Measurements from ENCODE around the gene CBLC. TPM values are rescaled to one million over a fixed set of nuclear protein-coding genes. Genes with fewer than 3 reads are reported as not detected.
A peak's percentile ranks its signal among the peaks of the same experiment; 100 is the strongest.
"Not testable (repeated sequence)": the region's sequence is repeated elsewhere in the genome, so short reads cannot be mapped to it uniquely, and the experiment has no call there.

Gene CBLC
- polyA plus RNA-seq, 1 experiment, result not detected

DNA sequence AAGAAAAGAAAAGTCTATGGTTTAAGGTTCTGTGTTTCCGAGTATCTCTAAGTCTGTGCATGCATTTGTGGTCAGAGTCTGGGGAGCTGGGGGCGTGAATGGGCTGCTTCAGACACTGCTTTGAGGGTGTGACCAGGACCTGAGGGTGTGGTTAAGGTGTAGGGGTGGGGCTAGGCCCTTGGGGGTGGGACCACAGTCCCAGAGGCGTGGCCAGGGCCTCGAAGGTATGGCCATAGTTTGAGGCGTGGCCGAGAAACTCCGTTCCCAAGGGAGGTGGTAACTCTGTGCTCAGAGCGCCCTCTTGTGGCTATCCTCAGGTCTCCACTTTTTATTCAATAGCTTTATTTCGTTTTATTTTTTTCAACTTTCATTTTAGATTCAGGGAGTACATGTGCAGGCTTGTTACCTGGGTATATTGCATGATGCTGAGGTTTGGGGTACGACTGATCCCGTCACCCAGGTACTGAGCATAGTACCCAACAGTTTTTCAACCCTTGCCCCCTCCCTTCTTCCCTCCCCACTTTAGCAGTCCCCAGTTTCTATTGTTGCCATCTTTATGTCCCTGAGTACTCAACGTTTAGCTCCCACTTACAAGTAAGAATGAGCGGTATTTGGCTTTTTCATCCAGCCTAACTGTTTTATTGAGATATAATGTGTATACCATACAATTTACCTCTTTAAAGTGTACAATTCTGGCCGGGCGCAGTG is 7.0 kb upstream of the CBLC start:
- Histone ChIP-seq H3K27ac (ENCODE audit: low read depth, low read length) (no peak overlapping the region), H3K4me3 (ENCODE audit: low read depth, low read length) (no peak overlapping the region), H3K9me3 (ENCODE audit: control insufficient read depth, insufficient read depth, low read length) (no peaks in the 10 kb centered on the region; the same call in 1 of the 2 replicates), H3K27me3 (ENCODE audit: control insufficient read depth, insufficient read depth, low read length) (no peaks in the 10 kb centered on the region)
- CTCF ChIA-PET, result interaction anchor here (0.5 to 6.4 kb wide), 43 partner anchors 9 to 199 kb away, joined by 3 to 294 read pairs (median 5); partner anchors contain the start of gene NECTIN2
- peak; percentile 84 for DNase-seq (ENCODE audit: low read depth, low spot score)
- TF ChIP-seq, protein P1, sequence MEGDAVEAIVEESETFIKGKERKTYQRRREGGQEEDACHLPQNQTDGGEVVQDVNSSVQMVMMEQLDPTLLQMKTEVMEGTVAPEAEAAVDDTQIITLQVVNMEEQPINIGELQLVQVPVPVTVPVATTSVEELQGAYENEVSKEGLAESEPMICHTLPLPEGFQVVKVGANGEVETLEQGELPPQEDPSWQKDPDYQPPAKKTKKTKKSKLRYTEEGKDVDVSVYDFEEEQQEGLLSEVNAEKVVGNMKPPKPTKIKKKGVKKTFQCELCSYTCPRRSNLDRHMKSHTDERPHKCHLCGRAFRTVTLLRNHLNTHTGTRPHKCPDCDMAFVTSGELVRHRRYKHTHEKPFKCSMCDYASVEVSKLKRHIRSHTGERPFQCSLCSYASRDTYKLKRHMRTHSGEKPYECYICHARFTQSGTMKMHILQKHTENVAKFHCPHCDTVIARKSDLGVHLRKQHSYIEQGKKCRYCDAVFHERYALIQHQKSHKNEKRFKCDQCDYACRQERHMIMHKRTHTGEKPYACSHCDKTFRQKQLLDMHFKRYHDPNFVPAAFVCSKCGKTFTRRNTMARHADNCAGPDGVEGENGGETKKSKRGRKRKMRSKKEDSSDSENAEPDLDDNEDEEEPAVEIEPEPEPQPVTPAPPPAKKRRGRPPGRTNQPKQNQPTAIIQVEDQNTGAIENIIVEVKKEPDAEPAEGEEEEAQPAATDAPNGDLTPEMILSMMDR (IDR thresholded peaks at IDR 0.05; ENCODE audit: low read depth, low read length), result peak; percentile 73
- POLR2A ChIA-PET, result interaction anchor here (0.5 to 1.2 kb wide), 7 partner anchors 36 to 200 kb away, joined by 3 to 9 read pairs (median 4); partner anchors contain the start of gene BCAM

DNA sequence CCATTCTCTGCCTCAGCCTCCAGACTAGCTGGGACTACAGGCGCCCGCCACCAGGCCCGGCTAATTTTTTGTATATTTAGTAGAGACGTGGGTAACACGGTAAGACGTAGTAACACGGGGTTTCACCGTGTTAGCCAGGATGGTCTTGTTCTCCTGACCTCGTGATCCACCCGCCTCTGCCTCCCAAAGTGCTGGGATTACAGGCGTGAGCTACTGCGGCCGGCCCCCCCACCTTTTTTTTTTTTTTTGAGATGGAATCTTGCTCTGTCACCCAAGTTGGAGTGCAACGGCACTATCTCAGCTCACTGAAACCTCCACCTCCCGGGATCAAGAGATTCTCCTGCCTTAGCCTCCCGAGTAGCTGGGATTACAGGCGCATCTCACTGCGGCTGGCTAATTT is 5.5 kb upstream of the CBLC start:
- not testable (repeated sequence) for DNase-seq (ENCODE audit: low read depth, low spot score); H3K9me3 ChIP-seq (ENCODE audit: control insufficient read depth, insufficient read depth, low read length); H3K27me3 ChIP-seq (ENCODE audit: control insufficient read depth, insufficient read depth, low read length); H3K4me3 ChIP-seq (ENCODE audit: low read depth, low read length); H3K27ac ChIP-seq (ENCODE audit: low read depth, low read length)
- CTCF ChIA-PET, result interaction anchor here (0.7 to 6.4 kb wide), 14 partner anchors 11 to 201 kb away, joined by 3 to 294 read pairs (median 14); partner anchors contain the start of gene NECTIN2
- POLR2A ChIA-PET, result interaction anchor here (0.7 kb wide), 1 partner anchor 48 kb away, joined by 4 read pairs; no protein-coding TSS in a partner anchor

DNA sequence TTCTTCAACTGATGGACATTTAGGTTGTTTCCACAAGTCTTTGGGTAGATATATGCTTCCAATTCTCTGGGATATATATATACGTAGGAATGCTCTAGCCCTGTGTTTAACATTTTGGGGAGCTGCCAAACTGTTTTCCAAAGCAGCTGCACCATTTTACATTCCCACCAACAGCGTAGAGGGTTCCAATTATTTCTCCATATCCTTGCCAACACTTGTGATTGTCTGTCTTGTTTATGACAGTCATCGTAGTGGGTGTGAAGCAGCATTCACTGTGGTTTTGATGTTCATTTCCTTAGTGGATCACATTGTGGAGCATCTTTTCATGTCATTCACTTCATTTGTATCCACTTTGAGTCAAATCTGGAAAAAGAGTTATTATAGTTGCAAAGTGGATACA is 4.7 kb upstream of the CBLC start:
- H3K27me3 ChIP-seq (ENCODE audit: control insufficient read depth, insufficient read depth, low read length), result no peaks in the 10 kb centered on the region
- ChIA-PET CTCF (interaction anchor here (0.6 to 6.4 kb wide), 8 partner anchors 11 to 202 kb away, joined by 3 to 294 read pairs (median 14); partner anchors contain the start of gene NECTIN2), POLR2A (interaction anchor here (1.2 kb wide), 1 partner anchor 42 kb away, joined by 6 read pairs; no protein-coding TSS in a partner anchor)
- H3K4me3 ChIP-seq (ENCODE audit: low read depth, low read length), result no peak overlapping the region
- no peak for DNase-seq (ENCODE audit: low read depth, low spot score)
- no peak overlapping the region for H3K27ac ChIP-seq (ENCODE audit: low read depth, low read length)
- TF ChIP-seq, protein P1 (IDR thresholded peaks at IDR 0.05; ENCODE audit: low read depth, low read length), result no peak
- no peaks in the 10 kb centered on the region; the same call in 1 of the 2 replicates for H3K9me3 ChIP-seq (ENCODE audit: control insufficient read depth, insufficient read depth, low read length)

DNA sequence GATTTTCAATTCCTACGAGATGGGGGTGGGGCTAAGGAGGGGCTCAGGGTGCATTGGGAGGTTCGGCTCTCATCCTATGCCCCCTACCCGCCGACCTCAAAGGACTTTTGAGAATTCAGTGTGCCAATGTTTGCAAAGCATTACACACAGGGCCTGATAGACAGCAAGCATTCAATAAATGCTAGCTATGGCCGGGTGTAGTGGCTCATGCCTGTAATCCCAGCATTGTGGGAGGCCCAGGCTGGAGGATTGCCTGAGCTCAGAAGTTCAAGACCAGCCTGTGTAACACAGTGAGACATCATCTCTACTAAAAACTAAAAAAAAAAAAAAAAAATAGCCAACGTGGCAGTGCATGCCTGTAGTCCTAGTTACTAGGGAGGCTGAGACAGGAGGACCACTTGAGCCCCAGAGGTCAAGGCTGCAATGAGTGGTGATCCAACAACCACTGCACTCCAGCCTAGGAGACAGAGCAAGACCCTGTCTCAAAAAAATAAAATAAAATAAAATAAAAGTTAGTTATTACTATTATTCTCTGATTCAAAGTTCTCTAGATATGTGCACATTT is 1.9 kb upstream of the CBLC start:
- ChIA-PET CTCF (interaction anchor here (0.6 to 3.8 kb wide), 7 partner anchors 9 to 146 kb away, joined by 3 to 37 read pairs (median 6); partner anchors contain the start of gene NECTIN2), POLR2A (interaction anchor here (0.6 kb wide), 1 partner anchor 20 kb away, joined by 3 read pairs; no protein-coding TSS in a partner anchor)
- H3K4me3 ChIP-seq (ENCODE audit: low read depth, low read length), result no peak overlapping the region
- no peak for DNase-seq (ENCODE audit: low read depth, low spot score)
- TF ChIP-seq, protein P1 (IDR thresholded peaks at IDR 0.05; ENCODE audit: low read depth, low read length), result no peak
- H3K9me3 ChIP-seq (ENCODE audit: control insufficient read depth, insufficient read depth, low read length), result no peaks in the 10 kb centered on the region
- no peaks in the 10 kb centered on the region for H3K27me3 ChIP-seq (ENCODE audit: control insufficient read depth, insufficient read depth, low read length)
- H3K27ac ChIP-seq (ENCODE audit: low read depth, low read length), result peak overlapping the region; percentile 11

DNA sequence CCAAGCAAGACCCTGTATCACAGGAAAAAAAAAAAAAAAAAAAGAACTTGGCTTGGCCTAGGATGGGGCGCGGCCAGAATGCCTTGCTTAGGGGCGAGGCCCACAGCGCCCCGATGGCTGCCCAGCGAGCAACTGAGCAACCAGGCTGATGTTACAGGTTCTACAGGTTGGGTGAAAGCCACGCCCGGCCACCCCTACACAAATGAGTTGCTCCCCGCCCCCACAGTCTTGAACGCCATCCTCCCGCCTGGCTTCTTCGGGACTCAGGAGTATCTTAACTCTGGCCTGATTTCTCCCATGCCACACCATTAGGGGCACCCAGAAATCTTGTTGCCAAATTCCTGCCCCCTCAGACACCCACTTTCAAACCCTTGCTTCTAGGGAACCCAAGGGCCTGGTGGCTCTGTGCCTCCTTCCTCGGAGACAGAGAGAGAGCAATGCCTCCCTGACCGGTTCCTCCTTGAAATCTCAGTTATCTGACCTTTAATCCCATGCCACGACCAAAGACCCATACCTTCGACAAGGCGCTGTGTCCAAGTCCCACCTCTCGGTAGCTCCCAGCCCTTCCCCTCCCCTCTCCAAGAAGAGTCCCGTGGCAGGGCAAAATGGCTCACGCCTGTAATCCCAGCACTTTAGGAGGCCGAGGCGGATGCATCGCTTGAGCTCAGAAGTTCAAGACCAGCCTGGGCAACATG is 1.1 kb upstream of the CBLC start:
- no peaks in the 10 kb centered on the region for H3K27me3 ChIP-seq (ENCODE audit: control insufficient read depth, insufficient read depth, low read length)
- POLR2A ChIA-PET, result interaction anchor here (0.6 kb wide), 1 partner anchor 21 kb away, joined by 3 read pairs; no protein-coding TSS in a partner anchor
- no peaks in the 10 kb centered on the region for H3K9me3 ChIP-seq (ENCODE audit: control insufficient read depth, insufficient read depth, low read length)
- CTCF ChIA-PET, result interaction anchor here (0.6 to 3.8 kb wide), 8 partner anchors 8 to 147 kb away, joined by 3 to 37 read pairs (median 5); no protein-coding TSS in a partner anchor
- TF ChIP-seq, protein P1 (IDR thresholded peaks at IDR 0.05; ENCODE audit: low read depth, low read length), result no peak
- no peak for DNase-seq (ENCODE audit: low read depth, low spot score)
- H3K27ac ChIP-seq (ENCODE audit: low read depth, low read length), result no peak overlapping the region
- H3K4me3 ChIP-seq (ENCODE audit: low read depth, low read length), result no peak overlapping the region
